Panc1 (cell line): Measurements from ENCODE around the gene MAPT.

Experiments
- CTCF ChIP-seq: fragments of 450-650 bp; IDR thresholded peaks from 2 replicates; pipeline ENCODE4 v1.5.1; 2017; ENCODE audit warnings: mild to moderate bottlenecking
- POLR2AphosphoS5 ChIP-seq: IDR thresholded peaks from 2 replicates; pipeline ENCODE4 v1.6.1; 2012; ENCODE audit warnings: mild to moderate bottlenecking, low read depth, low read length, moderate library complexity
- TCF7L2 ChIP-seq: IDR thresholded peaks from 2 replicates; pipeline ENCODE4 v1.6.1; 2011; ENCODE audit warnings: mild to moderate bottlenecking, low read depth, low read length, inconsistent platforms

DNA sequence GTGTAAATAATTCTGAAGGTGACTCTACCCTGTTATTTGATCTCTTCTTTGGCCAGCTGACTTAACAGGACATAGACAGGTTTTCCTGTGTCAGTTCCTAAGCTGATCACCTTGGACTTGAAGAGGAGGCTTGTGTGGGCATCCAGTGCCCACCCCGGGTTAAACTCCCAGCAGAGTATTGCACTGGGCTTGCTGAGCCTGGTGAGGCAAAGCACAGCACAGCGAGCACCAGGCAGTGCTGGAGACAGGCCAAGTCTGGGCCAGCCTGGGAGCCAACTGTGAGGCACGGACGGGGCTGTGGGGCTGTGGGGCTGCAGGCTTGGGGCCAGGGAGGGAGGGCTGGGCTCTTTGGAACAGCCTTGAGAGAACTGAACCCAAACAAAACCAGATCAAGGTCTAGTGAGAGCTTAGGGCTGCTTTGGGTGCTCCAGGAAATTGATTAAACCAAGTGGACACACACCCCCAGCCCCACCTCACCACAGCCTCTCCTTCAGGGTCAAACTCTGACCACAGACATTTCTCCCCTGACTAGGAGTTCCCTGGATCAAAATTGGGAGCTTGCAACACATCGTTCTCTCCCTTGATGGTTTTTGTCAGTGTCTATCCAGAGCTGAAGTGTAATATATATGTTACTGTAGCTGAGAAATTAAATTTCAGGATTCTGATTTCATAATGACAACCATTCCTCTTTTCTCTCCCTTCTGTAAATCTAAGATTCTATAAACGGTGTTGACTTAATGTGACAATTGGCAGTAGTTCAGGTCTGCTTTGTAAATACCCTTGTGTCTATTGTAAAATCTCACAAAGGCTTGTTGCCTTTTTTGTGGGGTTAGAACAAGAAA is 109.8 kb downstream of the MAPT start:
- TF ChIP-seq POLR2AphosphoS5 = no peak
- TF ChIP-seq CTCF = no peak
- no peak for TF ChIP-seq TCF7L2
